ENCODE results near the gene FOSB. TPM values are rescaled to one million over a fixed set of nuclear protein-coding genes. Genes with fewer than 3 reads are reported as not detected.

The FOSB gene
- polyA plus RNA-seq, 1 donor from 2014 or later = 2.1 TPM

GRCh38 chr19:45500918-45501729, 33.3 kb downstream of the FOSB start:
- Histone ChIP-seq H3K27ac (ENCODE audit: low read length) (no peak overlapping the region), H3K9me2 (ENCODE audit: insufficient read depth, low read length) (no peaks in the 10 kb centered on the region), H3K36me3 (ENCODE audit: insufficient read depth, low read length) (no peaks in the 10 kb centered on the region), H4K20me1 (ENCODE audit: insufficient read depth) (no peaks in the 10 kb centered on the region), H3K4me2 (ENCODE audit: low read length) (no peak overlapping the region), H3K27me3 (ENCODE audit: insufficient read depth, low read depth, low read length) (peaks cover 49% of the 10 kb centered on the region), H3K9me3 (ENCODE audit: low read length) (no peaks in the 10 kb centered on the region), H3F3A (ENCODE audit: insufficient read depth, low read length, poor library complexity, severe bottlenecking) (no peaks in the 10 kb centered on the region), H3K9ac (ENCODE audit: low read length) (no peak overlapping the region), H3K79me2 (replicated peaks; ENCODE audit: insufficient read depth, low read length) (no peaks in the 10 kb centered on the region), H3K4me3 (ENCODE audit: low read length) (no peak overlapping the region), H2AFZ (ENCODE audit: low read depth, low read length) (no peak overlapping the region)
- TF ChIP-seq EP300 (conservative IDR thresholded peaks at IDR 0.05; ENCODE audit: poor library complexity, severe bottlenecking) (no peak), MXI1 (conservative IDR thresholded peaks at IDR 0.05; ENCODE audit: poor library complexity, severe bottlenecking) (no peak), CTCF (IDR thresholded peaks at IDR 0.05; ENCODE audit: poor library complexity, severe bottlenecking) (no peak), RAD21 (conservative IDR thresholded peaks at IDR 0.05) (no peak), POLR2AphosphoS5 (IDR thresholded peaks at IDR 0.05) (no peak), EZH2 (IDR thresholded peaks at IDR 0.05; ENCODE audit: borderline replicate concordance, insufficient read depth, low read length, poor library complexity, severe bottlenecking) (no peak)
- TF ChIP-seq, protein P1, sequence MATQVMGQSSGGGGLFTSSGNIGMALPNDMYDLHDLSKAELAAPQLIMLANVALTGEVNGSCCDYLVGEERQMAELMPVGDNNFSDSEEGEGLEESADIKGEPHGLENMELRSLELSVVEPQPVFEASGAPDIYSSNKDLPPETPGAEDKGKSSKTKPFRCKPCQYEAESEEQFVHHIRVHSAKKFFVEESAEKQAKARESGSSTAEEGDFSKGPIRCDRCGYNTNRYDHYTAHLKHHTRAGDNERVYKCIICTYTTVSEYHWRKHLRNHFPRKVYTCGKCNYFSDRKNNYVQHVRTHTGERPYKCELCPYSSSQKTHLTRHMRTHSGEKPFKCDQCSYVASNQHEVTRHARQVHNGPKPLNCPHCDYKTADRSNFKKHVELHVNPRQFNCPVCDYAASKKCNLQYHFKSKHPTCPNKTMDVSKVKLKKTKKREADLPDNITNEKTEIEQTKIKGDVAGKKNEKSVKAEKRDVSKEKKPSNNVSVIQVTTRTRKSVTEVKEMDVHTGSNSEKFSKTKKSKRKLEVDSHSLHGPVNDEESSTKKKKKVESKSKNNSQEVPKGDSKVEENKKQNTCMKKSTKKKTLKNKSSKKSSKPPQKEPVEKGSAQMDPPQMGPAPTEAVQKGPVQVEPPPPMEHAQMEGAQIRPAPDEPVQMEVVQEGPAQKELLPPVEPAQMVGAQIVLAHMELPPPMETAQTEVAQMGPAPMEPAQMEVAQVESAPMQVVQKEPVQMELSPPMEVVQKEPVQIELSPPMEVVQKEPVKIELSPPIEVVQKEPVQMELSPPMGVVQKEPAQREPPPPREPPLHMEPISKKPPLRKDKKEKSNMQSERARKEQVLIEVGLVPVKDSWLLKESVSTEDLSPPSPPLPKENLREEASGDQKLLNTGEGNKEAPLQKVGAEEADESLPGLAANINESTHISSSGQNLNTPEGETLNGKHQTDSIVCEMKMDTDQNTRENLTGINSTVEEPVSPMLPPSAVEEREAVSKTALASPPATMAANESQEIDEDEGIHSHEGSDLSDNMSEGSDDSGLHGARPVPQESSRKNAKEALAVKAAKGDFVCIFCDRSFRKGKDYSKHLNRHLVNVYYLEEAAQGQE (IDR thresholded peaks at IDR 0.05; ENCODE audit: borderline replicate concordance) = no peak

DNA sequence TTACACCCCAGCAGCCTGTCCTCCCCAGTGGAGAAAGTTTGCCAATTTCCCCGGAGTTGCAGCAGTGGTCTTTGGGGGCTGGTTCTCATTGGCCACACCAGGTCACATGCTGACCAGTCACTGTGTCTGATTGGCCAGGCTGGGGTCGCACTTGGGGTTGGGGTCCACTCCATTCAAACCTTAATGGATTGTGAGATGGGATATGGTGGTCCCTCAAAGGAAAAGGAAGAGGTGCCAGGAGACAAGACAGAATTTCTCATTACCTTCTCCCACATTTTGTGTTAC, 33.9 kb downstream of the FOSB start:
- TF ChIP-seq POLR2AphosphoS5 (IDR thresholded peaks at IDR 0.05) = no peak
- no peak for TF ChIP-seq RAD21 (conservative IDR thresholded peaks at IDR 0.05)
- TF ChIP-seq, protein P1 (IDR thresholded peaks at IDR 0.05; ENCODE audit: borderline replicate concordance) = no peak
- no peak for TF ChIP-seq CTCF (IDR thresholded peaks at IDR 0.05; ENCODE audit: poor library complexity, severe bottlenecking)
- no peak for TF ChIP-seq EP300 (conservative IDR thresholded peaks at IDR 0.05; ENCODE audit: poor library complexity, severe bottlenecking)
- TF ChIP-seq EZH2 (IDR thresholded peaks at IDR 0.05; ENCODE audit: borderline replicate concordance, insufficient read depth, low read length, poor library complexity, severe bottlenecking) = no peak
- no peak for TF ChIP-seq MXI1 (conservative IDR thresholded peaks at IDR 0.05; ENCODE audit: poor library complexity, severe bottlenecking)
- no peak for TF ChIP-seq TAF1 (IDR thresholded peaks at IDR 0.05; ENCODE audit: low read depth)
- TF ChIP-seq SMC3 (conservative IDR thresholded peaks at IDR 0.05; ENCODE audit: poor library complexity) = no peak
- Histone ChIP-seq H3K4me2 (ENCODE audit: low read length) (no peak overlapping the region), H3K9ac (ENCODE audit: low read length) (no peak overlapping the region), H3K4me3 (ENCODE audit: low read length) (no peak overlapping the region), H3K27ac (ENCODE audit: low read length) (no peak overlapping the region), H3K36me3 (ENCODE audit: insufficient read depth, low read length) (no peaks in the 10 kb centered on the region), H3K9me3 (ENCODE audit: low read length) (no peaks in the 10 kb centered on the region), H3K79me2 (replicated peaks; ENCODE audit: insufficient read depth, low read length) (no peaks in the 10 kb centered on the region), H3K27me3 (ENCODE audit: insufficient read depth, low read depth, low read length) (peaks cover 49% of the 10 kb centered on the region), H2AFZ (ENCODE audit: low read depth, low read length) (no peak overlapping the region), H3K9me2 (ENCODE audit: insufficient read depth, low read length) (no peaks in the 10 kb centered on the region), H3F3A (ENCODE audit: insufficient read depth, low read length, poor library complexity, severe bottlenecking) (no peaks in the 10 kb centered on the region), H4K20me1 (ENCODE audit: insufficient read depth) (no peaks in the 10 kb centered on the region)
